Measurements from ENCODE around the gene FOLH1.
"Not testable (repeated sequence)": the region's sequence is repeated elsewhere in the genome, so short reads cannot be mapped to it uniquely, and the experiment has no call there.

FOLH1 gene

DNA sequence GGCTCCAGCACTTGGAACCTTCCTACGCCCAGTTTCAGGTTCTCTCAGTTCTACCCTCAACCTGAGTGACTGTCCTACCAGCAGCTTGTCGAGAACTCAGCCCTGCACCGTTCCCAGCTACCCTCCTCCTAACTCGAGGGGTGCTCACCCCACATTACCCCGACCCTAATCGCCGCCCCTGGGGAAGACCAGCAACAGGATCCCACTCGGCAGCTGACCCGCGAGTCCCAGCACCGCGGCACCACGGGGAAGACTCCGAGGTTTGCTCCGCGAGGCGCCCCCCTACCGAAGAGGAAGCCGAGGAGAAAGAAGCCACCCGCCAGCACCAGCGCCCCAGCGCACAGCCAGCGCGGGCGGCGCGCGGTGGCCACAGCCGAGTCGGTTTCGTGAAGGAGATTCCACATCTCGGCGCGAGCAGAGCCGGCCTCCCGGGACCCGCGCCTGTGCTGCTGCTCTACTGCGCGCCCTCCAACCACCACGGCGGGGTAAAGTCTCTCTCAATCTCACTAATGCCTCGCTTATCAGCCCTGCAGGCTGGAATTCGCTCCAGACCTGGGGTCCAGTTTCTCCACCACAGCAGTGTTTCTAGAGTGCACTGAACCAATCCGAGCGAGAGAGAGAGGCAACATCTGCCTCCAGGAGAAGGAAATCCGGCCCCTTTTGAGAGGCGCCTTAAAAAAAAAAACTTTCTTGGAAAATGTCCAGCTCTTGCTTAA is at the start of gene FOLH1:
Gene FOLH1, minus strand, starts transcription at position 597 of the 716 bp plus-strand sequence. Its CDS starts 193 bp downstream, at position 404.
- TF ChIP-seq, protein P1, sequence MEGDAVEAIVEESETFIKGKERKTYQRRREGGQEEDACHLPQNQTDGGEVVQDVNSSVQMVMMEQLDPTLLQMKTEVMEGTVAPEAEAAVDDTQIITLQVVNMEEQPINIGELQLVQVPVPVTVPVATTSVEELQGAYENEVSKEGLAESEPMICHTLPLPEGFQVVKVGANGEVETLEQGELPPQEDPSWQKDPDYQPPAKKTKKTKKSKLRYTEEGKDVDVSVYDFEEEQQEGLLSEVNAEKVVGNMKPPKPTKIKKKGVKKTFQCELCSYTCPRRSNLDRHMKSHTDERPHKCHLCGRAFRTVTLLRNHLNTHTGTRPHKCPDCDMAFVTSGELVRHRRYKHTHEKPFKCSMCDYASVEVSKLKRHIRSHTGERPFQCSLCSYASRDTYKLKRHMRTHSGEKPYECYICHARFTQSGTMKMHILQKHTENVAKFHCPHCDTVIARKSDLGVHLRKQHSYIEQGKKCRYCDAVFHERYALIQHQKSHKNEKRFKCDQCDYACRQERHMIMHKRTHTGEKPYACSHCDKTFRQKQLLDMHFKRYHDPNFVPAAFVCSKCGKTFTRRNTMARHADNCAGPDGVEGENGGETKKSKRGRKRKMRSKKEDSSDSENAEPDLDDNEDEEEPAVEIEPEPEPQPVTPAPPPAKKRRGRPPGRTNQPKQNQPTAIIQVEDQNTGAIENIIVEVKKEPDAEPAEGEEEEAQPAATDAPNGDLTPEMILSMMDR (IDR thresholded peaks at IDR 0.05; ENCODE audit: control extremely low read depth, extremely low read depth, low read depth, missing control alignments), result no peak
- CTCF ChIA-PET, result no interaction called here
- DNase-seq (ENCODE audit: extremely low spot score), result peak; percentile 8
- POLR2A ChIA-PET, result no interaction called here

DNA sequence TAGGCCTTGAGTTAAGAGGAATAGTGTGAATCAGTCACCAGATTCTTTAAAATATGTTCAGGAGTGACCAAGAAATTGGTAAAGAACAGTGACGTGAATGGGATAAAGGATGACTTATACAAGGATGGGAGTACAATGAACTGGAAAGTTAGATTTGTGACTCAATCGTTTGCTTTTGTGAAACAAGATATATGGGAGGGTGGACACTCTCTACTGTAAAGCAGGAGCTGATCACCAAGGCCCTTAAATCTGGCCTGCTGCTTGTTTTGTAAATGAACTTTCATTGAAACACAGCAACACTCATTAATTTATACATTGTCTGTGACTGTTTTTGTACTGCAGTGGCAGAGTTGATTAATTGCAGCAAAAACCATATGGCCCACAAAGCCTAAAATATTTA is 46.7 kb upstream of the FOLH1 start:
- POLR2A ChIA-PET; DNase-seq (ENCODE audit: extremely low spot score); CTCF ChIA-PET: not testable (repeated sequence)

DNA sequence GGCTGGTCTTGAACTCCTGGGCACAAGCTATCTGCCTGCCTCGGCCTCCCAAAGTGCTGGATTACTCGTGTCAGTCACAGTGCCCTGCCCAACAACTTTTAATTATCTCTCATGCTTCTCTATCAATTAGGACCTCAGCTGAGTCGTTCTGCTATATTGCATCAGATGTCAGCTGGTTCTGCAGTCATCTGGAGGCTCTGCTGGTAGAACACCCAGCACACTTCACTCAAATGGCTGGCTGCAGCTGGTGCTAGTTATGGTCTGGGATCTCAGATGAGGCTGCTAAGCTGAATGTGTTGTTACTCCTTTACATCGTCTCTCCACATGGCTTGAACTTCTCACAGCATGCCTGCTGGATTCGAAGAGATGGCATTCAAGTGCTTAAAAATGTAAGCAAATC is 42.8 kb upstream of the FOLH1 start:
- CTCF ChIA-PET; DNase-seq (ENCODE audit: extremely low spot score); POLR2A ChIA-PET: not testable (repeated sequence)

DNA sequence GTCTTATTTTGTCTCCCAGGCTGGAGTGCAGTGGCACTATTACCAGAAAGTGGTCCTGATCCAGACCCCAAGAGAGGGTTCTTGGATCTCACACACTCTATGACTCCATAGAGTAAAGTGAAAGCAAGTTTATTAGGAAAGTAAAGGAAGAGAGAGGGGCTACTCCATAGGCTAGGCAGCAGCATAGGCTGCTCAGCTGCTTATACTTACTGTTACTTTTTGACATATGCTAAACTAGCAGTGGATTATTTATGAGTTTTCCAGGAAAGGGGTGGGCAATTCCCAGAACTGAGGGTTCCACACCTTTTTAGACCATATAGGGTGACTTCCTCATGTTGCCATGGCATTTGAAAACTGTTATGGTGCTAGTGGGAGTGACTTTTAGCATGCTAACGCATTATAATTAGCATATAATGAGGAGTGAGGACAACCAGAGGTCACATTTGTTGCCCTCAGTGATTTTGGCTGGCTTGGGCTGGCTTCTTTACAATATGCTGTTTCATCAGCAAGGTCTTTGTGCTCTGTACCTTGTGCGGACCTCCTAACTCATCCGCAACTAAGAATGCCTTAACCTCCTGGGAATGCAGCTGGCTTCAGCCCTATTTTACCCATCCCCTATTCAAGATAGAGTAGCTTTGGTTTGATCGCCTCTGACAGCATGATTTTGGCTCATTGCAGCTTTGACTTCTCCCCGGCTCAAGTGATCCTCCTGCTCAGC is 42.2 kb upstream of the FOLH1 start:
- POLR2A ChIA-PET; DNase-seq (ENCODE audit: extremely low spot score); CTCF ChIA-PET: not testable (repeated sequence)

DNA sequence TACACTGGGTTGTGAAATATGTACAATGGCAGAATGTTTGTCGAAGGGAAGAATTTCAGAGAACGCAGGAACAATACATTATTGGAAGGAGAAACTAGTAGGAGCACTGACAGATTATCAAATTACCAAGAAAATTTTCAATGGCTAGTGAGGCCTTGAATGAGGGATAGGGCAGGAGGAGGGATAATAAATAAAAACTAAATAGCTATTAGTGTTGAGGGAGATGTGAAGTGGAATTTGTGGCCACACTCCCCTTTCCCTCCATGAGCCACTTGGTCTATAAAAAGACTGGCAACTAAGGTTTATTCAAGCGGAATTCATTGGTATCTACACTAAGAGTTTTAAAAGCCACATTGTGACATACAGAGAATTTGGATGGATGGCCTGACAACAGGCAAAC is 41.0 kb upstream of the FOLH1 start:
- CTCF ChIA-PET; POLR2A ChIA-PET; DNase-seq (ENCODE audit: extremely low spot score): not testable (repeated sequence)

DNA sequence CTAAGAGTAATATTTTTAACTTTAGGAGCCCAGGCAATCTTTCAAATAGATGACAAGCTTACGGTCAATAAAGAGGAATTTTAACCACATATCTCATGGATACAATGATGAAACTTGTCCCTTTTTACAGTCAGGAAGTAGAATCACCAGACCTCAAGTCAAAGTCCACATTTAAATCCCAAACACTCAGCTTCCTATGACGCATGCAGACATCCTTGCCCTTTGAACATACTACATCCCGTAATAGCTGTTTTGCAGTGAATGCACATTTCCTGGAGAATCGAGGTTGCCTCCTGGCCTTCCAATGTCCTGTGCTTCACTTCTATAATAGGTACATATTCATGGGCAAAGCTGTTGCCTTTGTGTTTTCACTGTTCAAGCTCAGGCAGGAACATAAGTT is 25.3 kb upstream of the FOLH1 start:
- DNase-seq (ENCODE audit: extremely low spot score); POLR2A ChIA-PET; CTCF ChIA-PET: not testable (repeated sequence)

DNA sequence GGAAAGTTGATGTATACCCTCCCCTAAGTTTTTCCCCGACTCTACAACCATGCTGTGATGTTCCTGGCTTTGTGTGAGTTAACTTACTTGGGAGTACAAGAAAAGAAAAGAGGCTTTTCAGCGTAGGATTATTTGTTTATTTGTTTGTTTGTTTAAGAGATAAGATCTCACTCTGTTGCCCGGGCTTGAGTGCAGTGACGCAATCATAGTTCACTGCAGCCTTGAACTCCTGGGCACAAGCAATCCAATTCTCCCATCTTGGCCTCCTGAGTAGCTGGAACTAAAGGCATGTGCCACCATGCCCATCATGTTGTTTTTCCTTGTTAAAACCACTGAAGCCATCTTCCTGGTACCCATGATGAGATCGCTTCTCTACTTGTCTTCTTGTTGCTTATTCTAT is 24.6 kb upstream of the FOLH1 start:
- CTCF ChIA-PET; POLR2A ChIA-PET; DNase-seq (ENCODE audit: extremely low spot score): not testable (repeated sequence)

DNA sequence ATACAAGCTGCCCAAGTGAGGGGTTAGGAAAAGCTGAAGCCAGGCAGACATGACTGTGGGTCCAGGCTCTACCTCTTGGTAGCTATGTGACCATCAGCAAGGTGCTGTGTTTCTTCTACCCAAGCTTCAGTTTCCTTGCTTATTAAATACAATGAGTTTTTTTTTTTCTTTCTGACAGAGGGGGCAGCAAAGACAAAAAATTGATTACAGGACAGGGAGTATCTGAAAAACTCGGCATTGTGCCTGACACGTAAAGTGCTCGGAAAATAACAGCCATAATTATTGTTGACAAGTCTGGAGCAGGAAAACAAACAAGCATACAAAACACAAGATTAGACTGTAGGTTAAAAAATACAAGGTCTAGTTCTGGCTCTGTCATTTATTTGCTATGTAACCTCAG is 23.3 kb upstream of the FOLH1 start:
- DNase-seq (ENCODE audit: extremely low spot score); CTCF ChIA-PET; POLR2A ChIA-PET: not testable (repeated sequence)

DNA sequence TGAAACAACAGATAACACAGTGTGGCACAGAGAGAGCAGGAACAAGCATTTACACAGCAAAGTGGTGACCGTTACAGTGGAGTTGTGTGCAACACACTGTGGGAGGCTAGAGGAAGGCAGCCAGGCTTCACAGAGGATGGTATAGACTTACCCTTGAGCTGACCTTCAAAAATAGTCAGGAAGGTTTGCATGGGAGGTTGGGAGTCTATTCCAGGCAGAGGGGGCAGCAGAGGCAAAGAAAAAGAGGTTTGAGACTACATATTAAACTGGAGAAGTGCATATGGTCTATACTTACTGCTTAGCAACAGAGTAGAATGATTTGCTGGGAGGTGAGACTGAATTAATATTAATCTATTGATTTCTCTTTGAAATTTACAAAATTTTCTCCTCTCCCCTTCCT is 22.1 kb upstream of the FOLH1 start:
- CTCF ChIA-PET; DNase-seq (ENCODE audit: extremely low spot score); POLR2A ChIA-PET: not testable (repeated sequence)

DNA sequence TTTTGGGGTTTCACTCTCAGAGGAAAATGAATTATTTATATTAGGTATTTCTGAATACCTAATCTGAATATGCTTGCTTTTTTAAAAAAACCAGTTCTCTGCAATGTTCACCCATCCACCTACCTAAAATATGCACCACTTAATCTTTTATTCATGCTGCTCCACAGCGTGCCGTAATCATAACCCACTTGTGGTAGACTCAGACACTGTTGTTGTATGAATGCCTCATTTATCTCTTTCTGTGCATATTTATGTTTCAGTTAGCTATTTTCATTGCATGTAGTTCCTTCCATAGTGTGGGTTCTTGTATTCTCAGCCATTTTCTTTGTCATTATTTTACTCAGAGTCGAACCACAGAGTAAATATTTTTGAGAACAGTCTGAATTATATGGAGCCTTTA is 21.6 kb upstream of the FOLH1 start:
- DNase-seq (ENCODE audit: extremely low spot score); CTCF ChIA-PET; POLR2A ChIA-PET: not testable (repeated sequence)

DNA sequence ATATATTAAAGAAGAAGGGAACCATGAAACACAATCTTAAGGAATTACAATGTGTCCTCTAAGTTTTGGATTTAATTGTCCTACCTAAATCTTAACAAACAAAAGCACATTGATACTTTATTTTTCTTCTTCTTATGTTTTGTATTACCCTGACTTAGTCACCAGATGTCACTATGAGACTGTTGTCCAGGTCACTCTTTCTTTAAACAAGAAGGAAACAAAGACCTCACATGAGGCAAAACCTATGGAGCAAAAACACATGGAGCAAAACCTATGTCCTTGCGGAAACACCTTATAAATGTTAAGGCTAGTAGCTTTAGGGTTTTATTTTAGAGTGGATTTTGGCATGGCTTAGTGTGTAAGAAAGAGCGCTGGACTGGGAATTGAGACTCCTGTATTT is 20.7 kb upstream of the FOLH1 start:
- TF ChIP-seq, protein P1 (IDR thresholded peaks at IDR 0.05; ENCODE audit: control extremely low read depth, extremely low read depth, low read depth, missing control alignments), result peak; percentile 1
- CTCF ChIA-PET; DNase-seq (ENCODE audit: extremely low spot score): not testable (repeated sequence)

DNA sequence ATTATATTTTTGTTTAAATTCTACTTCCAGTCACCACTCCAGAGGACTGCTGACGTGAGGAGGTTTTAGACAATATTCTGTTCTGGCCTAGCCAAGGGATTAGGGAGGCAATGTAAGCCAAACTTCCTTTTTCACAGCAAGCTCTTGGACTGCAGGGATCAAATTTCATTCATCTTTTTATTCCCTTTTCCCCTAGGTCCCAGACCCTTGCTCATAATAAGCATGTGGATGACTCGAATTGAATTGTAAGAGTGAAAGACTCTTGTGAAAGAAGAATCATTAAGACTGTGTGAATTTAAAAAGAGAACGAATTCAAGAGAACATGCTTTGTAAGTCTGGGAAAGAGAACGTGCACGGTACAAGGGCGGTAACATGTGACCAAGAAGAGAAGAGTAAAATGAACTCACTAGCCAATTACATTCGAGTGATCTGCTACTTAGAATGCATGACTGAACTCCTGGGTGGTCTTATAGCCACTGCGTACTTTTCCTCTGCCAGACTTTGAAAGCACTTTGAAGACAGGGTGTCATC is 16.9 kb upstream of the FOLH1 start:
- POLR2A ChIA-PET; DNase-seq (ENCODE audit: extremely low spot score); CTCF ChIA-PET: not testable (repeated sequence)

More for the DNA sequence above, 20.7 kb upstream of the FOLH1 start:
- POLR2A ChIA-PET, result not testable (repeated sequence)
